ENCODE results near the gene SCART1. TPM values are rescaled to one million over a fixed set of nuclear protein-coding genes. Genes with fewer than 3 reads are reported as not detected.

Gene SCART1
- total RNA-seq, 2 donors from 2014 or later: 2.0 to 3.6 TPM

DNA sequence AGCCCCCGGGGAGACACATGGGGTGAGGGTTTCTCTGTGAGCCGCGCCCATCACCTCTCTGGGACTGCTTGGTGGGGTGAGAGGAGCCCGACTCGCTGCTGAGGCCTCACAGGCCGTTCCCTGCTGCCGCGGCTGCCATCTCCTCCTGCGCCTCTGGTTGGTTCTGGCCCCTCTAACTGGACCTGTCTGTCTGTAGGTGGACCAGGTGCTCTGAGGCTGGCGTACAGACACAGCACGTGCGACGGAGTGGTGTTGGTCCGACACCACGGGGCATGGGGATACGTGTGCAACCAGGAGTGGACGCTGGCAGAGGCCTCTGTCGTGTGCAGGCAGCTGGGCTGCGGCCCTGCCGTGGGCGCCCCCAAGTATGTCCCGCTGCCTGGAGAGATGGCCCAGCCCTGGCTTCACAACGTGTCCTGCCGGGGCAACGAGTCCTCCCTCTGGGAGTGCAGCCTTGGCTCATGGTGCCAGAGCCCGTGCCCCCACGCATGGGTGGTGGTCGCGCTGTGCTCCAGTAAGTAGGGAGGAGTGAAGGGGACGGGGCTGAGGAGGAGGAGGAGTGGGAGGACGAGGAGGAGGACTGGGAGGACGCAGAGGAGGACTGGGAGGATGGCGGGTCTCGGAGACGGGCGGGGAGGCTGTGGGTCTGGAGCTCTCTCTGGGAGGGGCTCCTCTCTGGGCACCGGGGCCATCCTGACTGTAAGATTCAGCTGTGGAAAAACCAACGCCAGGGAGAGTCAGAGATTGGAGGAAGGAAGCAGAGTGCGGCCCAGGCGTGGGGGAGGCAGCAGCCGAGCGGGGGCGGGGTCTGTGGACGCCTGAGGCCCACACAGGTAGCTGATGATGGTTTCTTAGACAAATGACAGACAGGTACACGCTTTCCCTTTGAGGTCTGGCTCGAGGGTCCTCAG lies 2.6 kb downstream of the SCART1 start:
- no peaks in the 10 kb centered on the region for H3K36me3 Mint-ChIP-seq
- no peak overlapping the region for H3K4me3 Mint-ChIP-seq
- DNase-seq (ENCODE audit: low spot score) (no peak), ATAC-seq (no peak)
- H3K27me3 Mint-ChIP-seq: no peaks in the 10 kb centered on the region
- H3K4me1 Mint-ChIP-seq (ENCODE audit: low read depth in 2 of 2): peaks cover 0 to 2% of the 10 kb centered on the region in 2 donors
- no peak overlapping the region for H3K27ac Mint-ChIP-seq
- H3K9me3 Mint-ChIP-seq: no peaks in the 10 kb centered on the region

DNA sequence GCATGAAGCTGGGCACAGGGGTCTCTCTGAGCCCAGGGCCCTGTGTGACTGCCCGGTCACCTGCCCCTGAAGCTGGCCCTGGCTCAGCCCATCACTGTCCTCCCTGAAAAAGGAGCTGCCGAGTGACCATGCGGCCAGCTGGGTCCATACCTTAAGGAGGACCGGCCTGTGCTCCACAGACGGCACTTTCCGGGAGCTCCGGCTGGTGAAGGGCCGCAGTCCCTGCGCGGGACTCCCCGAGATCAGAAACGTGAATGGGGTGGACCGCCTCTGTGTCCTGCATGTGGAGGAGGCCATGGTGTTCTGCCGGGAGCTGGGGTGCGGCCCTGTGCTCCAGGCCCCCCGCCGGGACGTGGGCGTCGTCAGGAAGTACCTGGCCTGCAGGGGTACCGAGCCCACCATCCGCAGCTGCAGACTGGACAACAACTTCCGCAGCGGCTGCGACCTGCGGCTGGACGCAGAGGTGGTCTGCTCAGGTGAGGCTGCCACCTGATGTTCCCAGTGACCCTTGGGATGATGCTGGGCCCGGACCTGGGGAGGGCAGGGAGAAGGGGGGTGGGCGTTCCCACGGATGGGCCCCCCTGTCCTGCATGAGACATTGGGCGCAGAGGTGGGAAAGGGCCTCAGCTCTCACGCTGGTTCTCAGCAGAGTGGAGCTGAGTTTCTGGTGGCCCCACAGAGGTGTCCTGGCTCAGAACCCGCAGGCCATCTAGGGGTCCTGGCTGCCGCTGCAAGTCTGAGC lies 3.5 kb downstream of the SCART1 start:
- Mint-ChIP-seq H3K27me3 (no peaks in the 10 kb centered on the region), H3K4me1 (ENCODE audit: low read depth in 2 of 2) (peaks cover 0 to 2% of the 10 kb centered on the region in 2 donors), H3K9me3 (no peaks in the 10 kb centered on the region), H3K27ac (no peak overlapping the region), H3K4me3 (no peak overlapping the region), H3K36me3 (no peaks in the 10 kb centered on the region)
- no peak for DNase-seq (ENCODE audit: low spot score)
- no peak for ATAC-seq

DNA sequence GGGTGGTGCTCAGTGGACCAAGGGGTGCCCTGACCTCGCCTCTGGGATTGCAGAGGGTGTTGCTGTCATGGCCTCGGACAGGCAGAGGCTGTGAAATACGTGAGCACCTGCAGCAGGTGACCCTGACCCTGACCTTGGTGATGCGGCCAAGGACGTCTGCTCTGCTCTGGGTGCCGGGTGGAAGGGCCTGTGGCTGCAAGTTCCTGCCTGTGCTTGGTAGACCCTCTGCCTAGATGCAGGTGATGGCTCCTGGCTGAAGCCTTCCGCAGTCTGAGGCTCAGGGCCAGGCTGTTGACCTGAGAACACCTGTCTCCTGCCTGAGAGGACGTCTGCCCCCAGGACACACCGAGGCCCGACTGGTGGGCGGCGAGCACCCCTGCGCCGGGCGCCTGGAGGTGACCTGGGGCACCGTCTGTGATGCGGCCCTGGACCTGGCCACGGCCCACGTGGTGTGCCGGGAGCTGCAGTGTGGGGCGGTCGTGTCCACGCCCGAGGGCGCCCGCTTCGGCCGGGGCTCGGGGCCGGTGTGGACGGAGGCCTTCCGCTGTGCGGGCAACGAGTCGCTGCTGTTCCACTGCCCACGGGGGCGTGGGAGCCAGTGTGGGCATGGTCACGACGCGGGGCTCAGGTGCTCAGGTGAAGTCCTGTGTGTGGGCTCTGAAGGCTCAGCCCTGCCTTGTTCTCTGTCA lies 4.4 kb downstream of the SCART1 start:
- ATAC-seq (peak in 1 of 2 donors; percentile 18), DNase-seq (ENCODE audit: low spot score) (no peak)
- Mint-ChIP-seq H3K27ac (no peak overlapping the region), H3K4me3 (no peak overlapping the region), H3K9me3 (no peaks in the 10 kb centered on the region), H3K36me3 (no peaks in the 10 kb centered on the region), H3K4me1 (ENCODE audit: low read depth in 2 of 2) (peaks cover 0 to 2% of the 10 kb centered on the region in 2 donors), H3K27me3 (no peaks in the 10 kb centered on the region)

DNA sequence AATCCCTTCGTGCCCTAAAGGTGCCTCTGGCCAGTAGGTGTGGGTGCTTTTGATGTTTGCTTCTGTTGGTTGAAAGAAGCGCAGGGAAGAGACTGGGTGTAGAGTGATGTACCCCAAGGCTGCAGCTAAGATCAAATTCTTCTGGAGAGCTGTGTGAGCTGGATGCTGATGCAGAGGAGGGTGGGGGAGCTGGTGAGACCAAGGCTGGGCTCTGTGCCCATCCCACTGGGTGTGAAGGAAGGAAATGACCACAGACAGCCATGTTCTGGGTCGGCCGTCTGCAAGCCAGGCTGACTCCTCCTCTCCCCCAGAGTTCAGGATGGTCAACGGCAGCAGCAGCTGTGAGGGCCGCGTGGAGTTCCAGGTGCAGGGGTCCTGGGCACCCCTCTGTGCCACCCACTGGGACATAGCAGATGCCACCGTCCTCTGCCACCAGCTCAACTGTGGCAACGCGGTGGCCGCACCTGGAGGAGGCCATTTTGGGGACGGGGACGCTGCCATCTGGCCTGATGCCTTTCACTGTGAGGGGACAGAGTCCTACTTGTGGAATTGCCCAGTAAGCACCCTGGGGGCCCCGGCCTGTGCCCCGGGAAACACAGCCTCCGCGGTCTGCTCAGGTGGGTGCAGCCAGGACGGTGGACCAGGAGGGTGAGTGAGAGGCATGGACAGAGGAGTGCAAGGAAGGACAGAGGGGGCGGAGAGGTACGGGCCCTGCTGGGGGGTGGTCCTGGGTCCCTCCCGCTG lies 5.1 kb downstream of the SCART1 start:
- no peaks in the 10 kb centered on the region for H3K27me3 Mint-ChIP-seq
- H3K4me3 Mint-ChIP-seq: no peak overlapping the region
- H3K27ac Mint-ChIP-seq: no peak overlapping the region
- H3K36me3 Mint-ChIP-seq: no peaks in the 10 kb centered on the region
- ATAC-seq (no peak), DNase-seq (ENCODE audit: low spot score) (no peak)
- peaks cover 0 to 2% of the 10 kb centered on the region in 2 donors for H3K4me1 Mint-ChIP-seq (ENCODE audit: low read depth in 2 of 2)
- no peaks in the 10 kb centered on the region for H3K9me3 Mint-ChIP-seq

DNA sequence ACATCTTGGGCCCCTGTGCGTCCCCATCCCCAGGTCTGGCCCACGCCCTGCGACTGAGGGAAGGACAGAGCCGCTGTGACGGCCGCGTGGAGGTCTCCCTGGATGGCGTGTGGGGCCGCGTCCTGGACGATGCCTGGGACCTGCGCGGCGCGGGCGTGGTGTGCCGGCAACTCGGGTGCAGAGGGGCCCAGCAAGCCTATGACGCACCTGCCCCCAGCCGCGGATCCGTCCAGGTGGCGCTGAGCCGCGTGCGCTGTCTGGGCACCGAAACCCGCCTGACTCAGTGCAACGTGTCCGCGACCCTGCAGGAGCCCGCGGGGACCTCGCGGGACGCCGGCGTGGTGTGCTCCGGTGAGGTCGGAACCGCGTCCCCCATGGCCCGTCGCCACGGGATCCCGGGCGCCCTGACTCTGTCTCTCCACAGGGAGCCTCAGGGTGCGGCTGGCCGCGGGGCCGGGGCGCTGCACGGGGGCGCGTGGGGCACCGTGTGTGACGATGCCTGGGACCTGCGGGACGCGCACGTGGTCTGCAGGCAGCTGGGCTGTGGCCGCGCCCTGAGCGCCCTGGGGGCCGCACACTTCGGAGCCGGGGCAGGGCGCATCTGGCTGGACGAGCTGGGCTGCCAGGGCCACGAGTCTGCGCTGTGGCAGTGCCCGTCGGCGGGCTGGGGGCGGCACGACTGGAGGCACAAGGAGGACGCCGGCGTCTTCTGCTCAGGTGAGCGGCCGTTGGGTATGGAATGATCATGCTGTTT lies 5.9 kb downstream of the SCART1 start:
- Mint-ChIP-seq H3K27ac (no peak overlapping the region), H3K36me3 (no peaks in the 10 kb centered on the region), H3K27me3 (no peaks in the 10 kb centered on the region), H3K9me3 (no peaks in the 10 kb centered on the region), H3K4me3 (no peak overlapping the region), H3K4me1 (ENCODE audit: low read depth in 2 of 2) (peaks cover 0 to 2% of the 10 kb centered on the region in 2 donors)
- ATAC-seq (no peak), DNase-seq (ENCODE audit: low spot score) (no peak)

DNA sequence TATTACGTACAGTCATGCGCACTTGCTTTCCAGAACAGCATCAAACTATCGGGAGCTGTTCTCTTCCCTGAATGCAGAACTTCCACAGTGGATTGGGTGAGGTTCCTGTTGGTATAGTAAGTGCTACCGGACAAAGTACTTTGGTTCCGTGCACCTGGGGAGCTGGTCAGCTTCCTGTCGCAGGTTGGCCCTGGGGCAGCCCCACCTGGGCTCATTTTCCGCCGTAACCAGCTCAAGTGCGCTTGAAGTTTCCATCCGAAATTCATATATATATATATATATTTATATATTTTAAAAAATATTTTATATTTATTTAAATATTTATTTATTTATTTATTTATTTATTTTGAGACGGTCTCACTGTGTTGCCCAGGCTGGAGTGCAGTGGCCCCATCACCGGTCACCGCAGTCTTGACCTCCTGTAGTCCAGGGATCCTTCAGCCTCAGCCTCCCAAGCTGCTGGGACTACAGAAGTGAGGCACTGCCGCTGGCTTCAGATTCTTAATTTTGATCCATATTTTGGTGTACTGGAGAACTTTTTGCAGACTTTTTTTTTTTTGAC lies 6.5 kb downstream of the SCART1 start:
- H3K4me3 Mint-ChIP-seq: no peak overlapping the region
- H3K4me1 Mint-ChIP-seq (ENCODE audit: low read depth in 2 of 2): peaks cover 0 to 2% of the 10 kb centered on the region in 2 donors
- H3K27me3 Mint-ChIP-seq: no peaks in the 10 kb centered on the region
- no peak overlapping the region for H3K27ac Mint-ChIP-seq
- DNase-seq (ENCODE audit: low spot score) (no peak), ATAC-seq (no peak)
- H3K36me3 Mint-ChIP-seq: no peaks in the 10 kb centered on the region
- no peaks in the 10 kb centered on the region for H3K9me3 Mint-ChIP-seq

DNA sequence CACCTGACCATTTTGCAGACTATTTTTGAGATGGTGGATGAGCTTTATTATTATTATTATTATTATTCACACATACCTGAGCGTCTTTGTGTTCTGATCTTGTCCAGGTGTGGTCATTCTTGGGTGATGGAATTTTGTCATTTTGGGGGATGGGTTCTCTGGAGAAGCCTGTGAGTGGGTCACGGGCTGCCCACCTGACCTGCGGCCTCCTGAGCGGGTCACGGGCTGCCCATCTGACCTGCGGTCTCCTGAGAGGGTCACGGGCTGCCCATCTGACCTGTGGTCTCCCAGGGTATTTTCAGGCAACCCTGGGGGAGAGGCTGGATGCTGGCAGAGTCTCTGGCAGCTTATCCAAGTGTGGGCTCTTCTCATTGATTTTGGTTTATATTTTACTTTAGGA lies 7.3 kb downstream of the SCART1 start:
- ATAC-seq: no peak
- H3K27me3 Mint-ChIP-seq: no peaks in the 10 kb centered on the region
- no peaks in the 10 kb centered on the region for H3K4me1 Mint-ChIP-seq (ENCODE audit: low read depth in 2 of 2)
- H3K27ac Mint-ChIP-seq: no peak overlapping the region
- no peak for DNase-seq (ENCODE audit: low spot score)
- H3K4me3 Mint-ChIP-seq: no peak overlapping the region
- no peaks in the 10 kb centered on the region for H3K36me3 Mint-ChIP-seq
- H3K9me3 Mint-ChIP-seq: no peaks in the 10 kb centered on the region

DNA sequence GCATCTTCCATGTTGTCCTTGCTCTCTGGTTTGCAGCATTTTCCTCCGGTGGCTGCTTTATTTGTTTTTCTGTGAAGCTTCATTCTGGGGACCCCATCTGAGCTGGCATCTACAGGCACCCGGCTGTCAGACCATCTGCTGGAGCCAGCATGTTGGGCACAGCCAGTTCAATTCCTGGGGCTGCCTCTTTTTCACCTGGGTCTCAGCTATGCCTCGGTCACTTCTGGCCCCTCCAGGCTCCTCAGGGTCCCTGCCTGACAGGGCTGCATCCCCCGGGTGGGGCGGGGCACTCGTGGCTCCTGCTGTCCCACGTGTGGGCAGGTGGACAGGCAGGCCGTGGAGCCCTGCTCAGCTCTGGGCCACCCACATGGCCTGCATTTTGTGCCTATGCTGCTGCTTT lies 8.1 kb downstream of the SCART1 start:
- no peak for ATAC-seq

DNA sequence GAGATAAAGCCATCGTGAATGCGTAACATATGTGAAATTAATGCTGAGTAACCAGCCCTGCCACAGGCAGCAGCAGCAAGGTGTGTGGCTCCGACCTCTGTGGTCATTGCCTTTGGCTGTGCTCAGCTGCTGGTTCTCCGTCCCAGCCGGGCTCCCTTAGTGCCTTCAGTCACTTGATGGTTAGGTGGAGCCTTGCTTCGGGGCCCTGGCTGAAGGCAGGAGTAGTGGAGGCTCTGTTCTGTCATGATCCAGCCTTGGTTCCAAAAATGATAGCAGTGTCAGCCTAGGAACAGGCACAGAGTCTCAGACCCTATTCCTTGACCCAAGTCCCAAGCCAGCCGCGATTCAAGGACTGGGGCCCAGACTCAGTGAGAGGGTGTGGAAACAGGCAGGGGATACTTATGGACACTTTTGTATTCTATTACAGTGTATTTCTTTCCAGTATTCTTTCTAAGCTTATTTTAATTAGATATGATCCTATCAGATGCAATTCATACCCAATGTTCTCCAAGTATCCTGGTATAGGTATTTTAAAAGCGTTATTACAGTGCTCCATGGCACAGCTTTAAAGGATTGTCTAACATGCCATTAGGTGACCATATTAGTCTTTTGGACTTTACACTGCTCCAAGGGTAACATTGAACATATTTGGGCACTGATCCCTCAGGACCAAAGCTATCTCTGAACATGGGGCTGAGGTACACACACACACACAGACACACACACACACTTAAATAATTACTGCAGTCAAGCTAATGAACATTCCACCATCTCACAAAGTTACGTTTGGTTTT lies 9.0 kb downstream of the SCART1 start:
- ATAC-seq (no peak), DNase-seq (ENCODE audit: low spot score) (no peak)
- Mint-ChIP-seq H3K27me3 (no peaks in the 10 kb centered on the region), H3K4me1 (ENCODE audit: low read depth in 2 of 2) (no peaks in the 10 kb centered on the region), H3K9me3 (no peaks in the 10 kb centered on the region), H3K36me3 (no peaks in the 10 kb centered on the region), H3K4me3 (no peak overlapping the region), H3K27ac (no peak overlapping the region)

More for the DNA sequence above, 8.1 kb downstream of the SCART1 start:
- Mint-ChIP-seq H3K27me3 (no peaks in the 10 kb centered on the region), H3K4me1 (ENCODE audit: low read depth in 2 of 2) (no peaks in the 10 kb centered on the region), H3K27ac (no peak overlapping the region), H3K36me3 (no peaks in the 10 kb centered on the region), H3K4me3 (no peak overlapping the region), H3K9me3 (no peaks in the 10 kb centered on the region)
- DNase-seq (ENCODE audit: low spot score): no peak

DNA sequence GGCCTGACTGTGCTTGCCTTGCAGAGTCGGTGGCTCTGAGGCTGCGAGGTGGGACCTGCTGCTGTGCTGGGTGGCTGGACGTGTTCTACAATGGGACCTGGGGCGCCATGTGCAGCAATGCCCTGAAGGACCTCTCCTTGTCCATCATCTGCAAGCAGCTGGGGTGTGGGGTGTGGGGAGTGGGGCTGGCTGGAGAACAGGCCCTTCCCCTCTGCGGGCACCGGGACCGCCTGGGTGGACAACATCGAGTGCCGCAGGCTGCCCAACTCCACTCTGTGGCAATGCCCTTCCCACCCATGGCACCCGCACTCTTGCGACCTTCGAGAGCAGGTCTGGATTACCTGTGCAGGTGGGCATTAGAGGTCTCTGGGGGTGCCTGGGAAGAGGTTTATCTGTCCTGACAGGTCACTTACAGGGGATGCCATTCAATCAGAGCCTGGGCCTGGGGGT lies 10.9 kb downstream of the SCART1 start:
- ATAC-seq (peak in 1 of 2 donors; percentile 21), DNase-seq (ENCODE audit: low spot score) (no peak)
- Mint-ChIP-seq H3K27me3 (peaks cover 0 to 3% of the 10 kb centered on the region in 2 donors), H3K36me3 (no peaks in the 10 kb centered on the region), H3K4me1 (ENCODE audit: low read depth in 2 of 2) (no peaks in the 10 kb centered on the region), H3K27ac (no peak overlapping the region), H3K9me3 (no peaks in the 10 kb centered on the region), H3K4me3 (no peak overlapping the region)

DNA sequence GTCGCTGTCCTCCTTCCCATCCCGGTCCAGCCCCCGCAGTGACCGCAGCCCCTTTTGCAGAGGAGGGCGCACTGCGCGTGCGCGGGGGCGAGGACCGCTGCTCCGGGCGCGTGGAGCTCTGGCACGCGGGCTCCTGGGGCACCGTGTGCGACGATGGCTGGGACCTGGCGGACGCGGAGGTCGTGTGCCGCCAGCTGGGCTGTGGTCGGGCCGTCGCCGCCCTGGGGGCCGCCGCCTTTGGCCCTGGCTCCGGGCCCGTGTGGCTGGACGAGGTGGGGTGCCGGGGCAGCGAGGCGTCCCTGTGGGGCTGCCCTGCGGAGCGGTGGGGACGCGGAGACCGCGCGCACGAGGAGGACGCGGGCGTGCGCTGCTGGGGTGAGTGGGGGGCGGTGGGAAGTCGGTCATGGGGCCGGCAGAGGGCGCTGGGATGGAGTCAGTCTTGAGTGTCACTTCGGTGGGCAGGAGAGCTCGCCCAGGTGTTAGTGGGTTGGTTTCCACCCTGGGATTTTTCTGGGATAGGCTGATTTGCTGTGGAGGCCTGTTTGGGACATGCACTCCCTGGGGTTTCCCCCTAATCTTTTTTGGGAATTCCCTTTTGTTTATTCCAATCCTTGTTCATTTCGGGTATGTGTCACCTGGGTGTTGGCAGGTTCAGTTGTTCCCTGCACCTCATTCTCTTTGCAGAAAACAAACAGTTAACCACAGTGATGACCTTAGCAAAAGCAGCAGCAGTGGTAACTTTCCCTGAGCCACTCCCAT lies 11.6 kb downstream of the SCART1 start:
- Mint-ChIP-seq H3K27me3 (peaks cover 0 to 3% of the 10 kb centered on the region in 2 donors), H3K4me3 (no peak overlapping the region), H3K9me3 (no peaks in the 10 kb centered on the region), H3K27ac (no peak overlapping the region), H3K36me3 (no peaks in the 10 kb centered on the region), H3K4me1 (ENCODE audit: low read depth in 2 of 2) (no peaks in the 10 kb centered on the region)
- DNase-seq (ENCODE audit: low spot score): no peak
- no peak for ATAC-seq

All from natural killer cell treated with Interleukin-12 subunit alpha and Interleukin-12 subunit beta and Interleukin-15 and Interleukin-18, amount 100 ng/mL, for 72 hours (primary cell).